ENCODE results near the gene ORC3. TPM values are rescaled to one million over a fixed set of nuclear protein-coding genes. Genes with fewer than 3 reads are reported as not detected.

Gene ORC3
- polyA plus RNA-seq, 1 donor: 27.0 TPM

Other genes starting within 250 kb of the ORC3 start
- 3.1 TPM for gene C6orf163, start 245.3 kb upstream of the ORC3 start, polyA plus RNA-seq
- 0.15 TPM for gene CFAP206, start 182.2 kb upstream of the ORC3 start, polyA plus RNA-seq
- 36.4 TPM for gene SLC35A1, start 117.2 kb upstream of the ORC3 start, polyA plus RNA-seq
- gene RARS2, start 148 bp upstream of the ORC3 start, polyA plus RNA-seq: 73.9 TPM
- 60.6 TPM for gene AKIRIN2, start 112.1 kb downstream of the ORC3 start, polyA plus RNA-seq

All from large intestine (tissue), 1 donor.